Measurements from ENCODE around the gene PLCD3. TPM values are rescaled to one million over a fixed set of nuclear protein-coding genes. Genes with fewer than 3 reads are reported as not detected.

PLCD3 gene
- total and polyA plus RNA-seq, 2 of the 8 experiments (the other 6 are each of a cell fraction or from before 2014, with no cell fraction given): 26.5 to 48.1 TPM

- no peak overlapping the region for H2BK12ac ChIP-seq (ENCODE audit: low read depth, low read length)
- H3K27me3 ChIP-seq (replicated peaks in 1 of 4; ENCODE audit: control insufficient read depth in 3 of 4, extremely low read depth in 1 of 4, insufficient read depth in 3 of 4, low read length in 3 of 4): no peaks in the 10 kb centered on the region
- H3K27ac ChIP-seq (ENCODE audit: low read depth, low read length): no peak overlapping the region
- H3K4me3 ChIP-seq (ENCODE audit: extremely low read depth in 1 of 4, insufficient read depth in 2 of 4, low read depth in 3 of 4, low read length in 4 of 4): no peak overlapping the region
- peaks cover 0 to 65% of the 10 kb centered on the region in 2 experiments; a peak in 2 of 4 replicates for H3K79me2 ChIP-seq (ENCODE audit: control insufficient read depth in 1 of 2, insufficient read depth in 2 of 2, low read length in 2 of 2)
- H3K56ac ChIP-seq (replicated peaks; ENCODE audit: insufficient read length, low read depth, low read length): no peak overlapping the region
- H3K23ac ChIP-seq (ENCODE audit: insufficient read length): no peak overlapping the region
- no peak overlapping the region for H3K18ac ChIP-seq (ENCODE audit: extremely low read depth, low read length)
- POLR2A ChIA-PET (ENCODE audit: partially characterized antibody): interaction anchor here (1.0 to 1.6 kb wide), 2 partner anchors 10 to 15 kb away, joined by 3 to 6 read pairs; partner anchors contain the start of gene NMT1
- no peaks in the 10 kb centered on the region for H3K23me2 ChIP-seq (ENCODE audit: low read depth, low read length)
- TF ChIP-seq HDAC6 (IDR thresholded peaks at IDR 0.05; ENCODE audit: low read depth, low read length) (no peak), EGR1 (IDR thresholded peaks at IDR 0.05; ENCODE audit: borderline replicate concordance, low read depth, low read length) (no peak), RFX5 (IDR thresholded peaks at IDR 0.05; ENCODE audit: borderline replicate concordance, low read depth, low read length) (no peak), ATF3 (IDR thresholded peaks at IDR 0.05; ENCODE audit: insufficient read depth, low read depth, low read length) (no peak), MAFK (IDR thresholded peaks at IDR 0.05; ENCODE audit: low read depth, low read length) (no peak), HDAC2 (IDR thresholded peaks at IDR 0.05; ENCODE audit: borderline replicate concordance in 1 of 2, low read depth in 2 of 2, low read length in 2 of 2) (no peak)
- peaks cover 2 to 28% (median 8%) of the 10 kb centered on the region in 4 experiments; a peak in 3 of 8 replicates for H3K36me3 ChIP-seq (ENCODE audit: control insufficient read depth in 2 of 4, insufficient read depth in 4 of 4, low read length in 3 of 4)
- DNase-seq (ENCODE audit: low read depth in 1 of 2, low spot score in 2 of 2): no peak
- peaks cover 3% of the 10 kb centered on the region; the same call in 1 of the 2 replicates for H3K79me1 ChIP-seq (ENCODE audit: low read depth, low read length)
- H3K4me1 ChIP-seq (replicated peaks in 1 of 4; ENCODE audit: control insufficient read depth in 3 of 4, insufficient read depth in 4 of 4, low read length in 3 of 4): no peaks in the 10 kb centered on the region
- CTCF ChIA-PET (ENCODE audit: partially characterized antibody): interaction anchor here (0.6 to 4.2 kb wide), 4 partner anchors 25 to 475 kb away, joined by 3 to 13 read pairs (median 3); partner anchors contain the start of gene ACBD4
- no peak overlapping the region for H3K14ac ChIP-seq (ENCODE audit: insufficient read length)
- peaks cover 0 to 3% of the 10 kb centered on the region in 2 experiments for H4K20me1 ChIP-seq (replicated peaks in 1 of 2; ENCODE audit: control insufficient read depth in 1 of 2, insufficient read depth in 2 of 2, low read length in 2 of 2)
- H3K9ac ChIP-seq (replicated peaks in 1 of 4; ENCODE audit: extremely low read depth in 1 of 4, low read depth in 3 of 4, low read length in 3 of 4): no peak overlapping the region
- WGBS, 2 experiments (ENCODE audit: extremely low coverage in 1 of 2, insufficient coverage in 1 of 2, insufficient read length in 1 of 2, insufficient replicate concordance in 2 of 2, low coverage in 1 of 2, low lambda C conversion rate in 2 of 2, missing lambda C conversion rate in 1 of 2): 98% methylated on average over 2 of the region's 2 CpGs; no CpG with 5 or more reads in 1 of the 2 experiments
- H4K5ac ChIP-seq (ENCODE audit: insufficient read length, low read depth, low read length): no peak overlapping the region
- no peak overlapping the region for H2AK5ac ChIP-seq (ENCODE audit: low read depth, low read length)
- no peak overlapping the region for H2BK120ac ChIP-seq (replicated peaks; ENCODE audit: low read depth, low read length)
- H2BK15ac ChIP-seq (ENCODE audit: low read length): no peak overlapping the region
- H3K4me2 ChIP-seq (ENCODE audit: insufficient read depth in 1 of 2, low read depth in 2 of 2, low read length in 2 of 2): no peak overlapping the region
- H2BK5ac ChIP-seq (ENCODE audit: low read depth, low read length): no peak overlapping the region
- H3K4ac ChIP-seq (replicated peaks; ENCODE audit: insufficient read length, low read depth, low read length): no peak overlapping the region
- no peaks in the 10 kb centered on the region for H3K9me3 ChIP-seq (ENCODE audit: insufficient read depth in 2 of 2, low read depth in 1 of 2, low read length in 1 of 2)
- H4K91ac ChIP-seq (replicated peaks; ENCODE audit: insufficient read length, low read length): no peak overlapping the region
- no peak overlapping the region for H4K8ac ChIP-seq (ENCODE audit: extremely low read depth, insufficient read depth, low read length)
- H2AFZ ChIP-seq (ENCODE audit: low read length): no peak overlapping the region
- FAIRE-seq: no peak
- no peak overlapping the region for H2BK20ac ChIP-seq (ENCODE audit: low read length)
These were observed 61.5 kb downstream of the PLCD3 start for GRCh38 chr17:45070809-45071208.
